GM12873 (cell line): ENCODE results near the gene FMNL1.

ENCODE experiments used
- CTCF ChIP-seq: IDR thresholded peaks from 2 replicates; pipeline ENCODE4 v1.5.1; 2012; ENCODE audit warnings: low read depth, mild to moderate bottlenecking, moderate library complexity, low read length, control low read depth; ENCODE audit not compliant: insufficient read depth; ENCODE audit errors: missing control alignments

The FMNL1 gene

GRCh38 chr17:45258981-45259380 is 37.3 kb downstream of the FMNL1 start:
- no peak for TF ChIP-seq CTCF

GRCh38 chr17:45260204-45260783 is 38.6 kb downstream of the FMNL1 start:
- no peak for TF ChIP-seq CTCF

GRCh38 chr17:45261577-45262515 is 40.2 kb downstream of the FMNL1 start, which contains the start of gene SPATA32:
Gene SPATA32 (minus strand): TSS chr17:45262094. CDS start chr17:45262016, 78 bp downstream.
- no peak for TF ChIP-seq CTCF

GRCh38 chr17:45262516-45263476 is 41.1 kb downstream of the FMNL1 start:
- TF ChIP-seq CTCF, result no peak

GRCh38 chr17:45263477-45263860 is 41.8 kb downstream of the FMNL1 start:
- no peak for TF ChIP-seq CTCF

- no peak for TF ChIP-seq CTCF
Observed at GRCh38 chr17:45264430-45264829, 42.7 kb downstream of the FMNL1 start.
